ENCODE data around the gene FCER2. TPM values are rescaled to one million over a fixed set of nuclear protein-coding genes. Genes with fewer than 3 reads are reported as not detected.

FCER2 gene
- total and polyA plus RNA-seq, 2 donors from 2014 or later: 1.0 TPM; not detected in 1

- Histone ChIP-seq H3K4me1 (ENCODE audit: control insufficient read depth in 2 of 3, insufficient read depth in 2 of 3, low read depth in 1 of 3, low read length in 3 of 3) (no peaks in the 10 kb centered on the region), H3K9me3 (ENCODE audit: control insufficient read depth in 2 of 3, insufficient read depth in 1 of 3, low read length in 3 of 3) (no peaks in the 10 kb centered on the region), H3K27ac (ENCODE audit: low read depth in 2 of 2, low read length in 2 of 2) (no peak overlapping the region), H3K9ac (ENCODE audit: low read length in 3 of 3) (no peak overlapping the region), H3K4me3 (ENCODE audit: low read length in 3 of 3) (no peak overlapping the region), H3K36me3 (ENCODE audit: control insufficient read depth in 2 of 3, insufficient read depth in 3 of 3, low read length in 3 of 3) (no peaks in the 10 kb centered on the region), H3K27me3 (ENCODE audit: control insufficient read depth, insufficient read depth, low read length) (no peaks in the 10 kb centered on the region)
- FAIRE-seq (no peak), DNase-seq (no peak)
- intact Hi-C loops (cut with DNase I): no loop called here
- no peak for TF ChIP-seq CTCF (IDR thresholded peaks at IDR 0.05; ENCODE audit: borderline replicate concordance, extremely low read depth, insufficient read depth)
Measured at GRCh38 chr19:7706188-7706954, 4.4 kb upstream of the FCER2 start.

GRCh38 chr19:7705387-7706187 is 3.7 kb upstream of the FCER2 start:
- no peak overlapping the region for H3K4me3 ChIP-seq (ENCODE audit: low read length in 3 of 3)
- H3K4me1 ChIP-seq (ENCODE audit: control insufficient read depth in 2 of 3, insufficient read depth in 2 of 3, low read depth in 1 of 3, low read length in 3 of 3): no peaks in the 10 kb centered on the region
- FAIRE-seq: no peak
- no peaks in the 10 kb centered on the region for H3K9me3 ChIP-seq (ENCODE audit: control insufficient read depth in 2 of 3, insufficient read depth in 1 of 3, low read length in 3 of 3)
- no peak for DNase-seq
- no peak for TF ChIP-seq CTCF (IDR thresholded peaks at IDR 0.05; ENCODE audit: borderline replicate concordance, extremely low read depth, insufficient read depth)
- no peaks in the 10 kb centered on the region for H3K36me3 ChIP-seq (ENCODE audit: control insufficient read depth in 2 of 3, insufficient read depth in 3 of 3, low read length in 3 of 3)
- no peak overlapping the region for H3K27ac ChIP-seq (ENCODE audit: low read depth in 2 of 2, low read length in 2 of 2)
- H3K9ac ChIP-seq (ENCODE audit: low read length in 3 of 3): no peak overlapping the region
- no peaks in the 10 kb centered on the region for H3K27me3 ChIP-seq (ENCODE audit: control insufficient read depth, insufficient read depth, low read length)
- intact Hi-C loops (cut with DNase I): no loop called here

- Histone ChIP-seq H3K27me3 (ENCODE audit: control insufficient read depth, insufficient read depth, low read length) (no peaks in the 10 kb centered on the region), H3K27ac (ENCODE audit: low read depth in 2 of 2, low read length in 2 of 2) (no peak overlapping the region), H3K36me3 (ENCODE audit: control insufficient read depth in 2 of 3, insufficient read depth in 3 of 3, low read length in 3 of 3) (no peaks in the 10 kb centered on the region), H3K9me3 (ENCODE audit: control insufficient read depth in 2 of 3, insufficient read depth in 1 of 3, low read length in 3 of 3) (no peaks in the 10 kb centered on the region), H3K4me1 (ENCODE audit: control insufficient read depth in 2 of 3, insufficient read depth in 2 of 3, low read depth in 1 of 3, low read length in 3 of 3) (no peaks in the 10 kb centered on the region), H3K9ac (ENCODE audit: low read length in 3 of 3) (no peak overlapping the region), H3K4me3 (ENCODE audit: low read length in 3 of 3) (no peak overlapping the region)
- intact Hi-C loops (cut with DNase I): no loop called here
- no peak for DNase-seq
- no peak for TF ChIP-seq CTCF (IDR thresholded peaks at IDR 0.05; ENCODE audit: borderline replicate concordance, extremely low read depth, insufficient read depth)
- FAIRE-seq: no peak
Measured at GRCh38 chr19:7704280-7705060, 2.5 kb upstream of the FCER2 start.
